Measurements from ENCODE around the gene BCORL1.

The BCORL1 gene

DNA sequence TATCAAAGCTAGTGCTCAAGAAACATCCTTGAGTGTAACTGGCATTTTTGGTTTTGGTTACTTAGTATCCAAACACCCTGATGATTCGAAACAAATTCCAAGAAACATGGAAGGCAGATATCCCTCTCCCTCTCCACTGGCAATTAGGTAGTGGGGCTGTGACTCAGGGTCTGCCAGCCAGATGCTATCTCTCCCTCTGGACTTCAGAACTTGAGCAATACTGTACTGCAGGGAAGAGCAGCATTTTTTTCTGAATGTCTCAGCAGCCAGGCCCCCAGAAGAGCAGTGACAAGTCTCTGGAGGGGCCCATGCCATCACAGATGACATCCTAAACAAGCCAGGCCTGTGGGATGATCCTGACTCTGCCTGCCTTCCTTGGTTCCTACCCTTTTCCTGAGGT, 37.3 kb upstream of the BCORL1 start:
- Histone ChIP-seq H3K27ac (ENCODE audit: low read length) (no peak overlapping the region), H3F3A (ENCODE audit: insufficient read depth, low read length) (no peaks in the 10 kb centered on the region), H3K4me1 (ENCODE audit: low read length) (no peaks in the 10 kb centered on the region), H3K36me3 (replicated peaks; ENCODE audit: insufficient read depth, low read length) (no peaks in the 10 kb centered on the region), H3K27me3 (replicated peaks; ENCODE audit: insufficient read depth, low read length) (no peaks in the 10 kb centered on the region), H3K9ac (ENCODE audit: low read length) (no peak overlapping the region), H3K79me2 (ENCODE audit: low read length) (no peaks in the 10 kb centered on the region), H2AFZ (ENCODE audit: low read length) (no peak overlapping the region), H3K4me3 (ENCODE audit: low read length) (no peak overlapping the region), H4K20me1 (ENCODE audit: insufficient read depth, low read length) (no peaks in the 10 kb centered on the region), H3K9me3 (replicated peaks; ENCODE audit: insufficient read depth, low read length) (no peaks in the 10 kb centered on the region), H3K4me2 (ENCODE audit: low read depth, low read length) (no peak overlapping the region), H3K9me2 (replicated peaks; ENCODE audit: insufficient read depth, low read length) (no peaks in the 10 kb centered on the region)
- no peak for DNase-seq
- TF ChIP-seq EZH2 (optimal IDR thresholded peaks at IDR 0.05; ENCODE audit: low read depth, low read length) (no peak), EZH2phosphoT487 (IDR thresholded peaks at IDR 0.05; ENCODE audit: low read length) (no peak)
- TF ChIP-seq, protein P1, sequence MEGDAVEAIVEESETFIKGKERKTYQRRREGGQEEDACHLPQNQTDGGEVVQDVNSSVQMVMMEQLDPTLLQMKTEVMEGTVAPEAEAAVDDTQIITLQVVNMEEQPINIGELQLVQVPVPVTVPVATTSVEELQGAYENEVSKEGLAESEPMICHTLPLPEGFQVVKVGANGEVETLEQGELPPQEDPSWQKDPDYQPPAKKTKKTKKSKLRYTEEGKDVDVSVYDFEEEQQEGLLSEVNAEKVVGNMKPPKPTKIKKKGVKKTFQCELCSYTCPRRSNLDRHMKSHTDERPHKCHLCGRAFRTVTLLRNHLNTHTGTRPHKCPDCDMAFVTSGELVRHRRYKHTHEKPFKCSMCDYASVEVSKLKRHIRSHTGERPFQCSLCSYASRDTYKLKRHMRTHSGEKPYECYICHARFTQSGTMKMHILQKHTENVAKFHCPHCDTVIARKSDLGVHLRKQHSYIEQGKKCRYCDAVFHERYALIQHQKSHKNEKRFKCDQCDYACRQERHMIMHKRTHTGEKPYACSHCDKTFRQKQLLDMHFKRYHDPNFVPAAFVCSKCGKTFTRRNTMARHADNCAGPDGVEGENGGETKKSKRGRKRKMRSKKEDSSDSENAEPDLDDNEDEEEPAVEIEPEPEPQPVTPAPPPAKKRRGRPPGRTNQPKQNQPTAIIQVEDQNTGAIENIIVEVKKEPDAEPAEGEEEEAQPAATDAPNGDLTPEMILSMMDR (IDR thresholded peaks at IDR 0.05; ENCODE audit: low read length): no peak

DNA sequence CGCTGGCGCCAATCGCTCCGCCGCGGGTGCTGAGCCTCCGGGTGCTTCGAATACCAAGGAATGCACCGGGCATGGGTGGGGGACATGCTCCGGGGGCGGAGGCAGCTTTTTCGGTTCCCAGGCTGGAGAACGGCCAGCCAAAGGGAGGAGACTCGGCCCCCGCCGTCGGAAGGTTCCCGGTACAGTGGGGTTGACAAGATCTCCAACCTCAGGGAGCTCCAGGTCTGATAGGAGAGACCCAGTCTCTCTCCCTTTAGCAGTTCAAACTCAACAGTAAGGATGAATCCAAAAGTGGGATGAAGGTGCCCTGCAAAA, 29.1 kb upstream of the BCORL1 start:
- Histone ChIP-seq H3K27ac (ENCODE audit: low read length) (no peak overlapping the region), H4K20me1 (ENCODE audit: insufficient read depth, low read length) (no peaks in the 10 kb centered on the region), H3K36me3 (replicated peaks; ENCODE audit: insufficient read depth, low read length) (no peaks in the 10 kb centered on the region), H3K4me2 (ENCODE audit: low read depth, low read length) (peak overlapping the region; percentile 65; the same call in 1 of the 2 replicates), H3K4me1 (ENCODE audit: low read length) (no peaks in the 10 kb centered on the region), H3K27me3 (replicated peaks; ENCODE audit: insufficient read depth, low read length) (no peaks in the 10 kb centered on the region), H3K9ac (ENCODE audit: low read length) (no peak overlapping the region), H3K9me2 (replicated peaks; ENCODE audit: insufficient read depth, low read length) (no peaks in the 10 kb centered on the region), H2AFZ (ENCODE audit: low read length) (no peak overlapping the region; the same call in 1 of the 2 replicates), H3K79me2 (ENCODE audit: low read length) (no peaks in the 10 kb centered on the region), H3F3A (ENCODE audit: insufficient read depth, low read length) (0 out of 2 replicates have a peak, but pooled peaks cover 7% of the 10 kb centered on the region), H3K4me3 (ENCODE audit: low read length) (peak overlapping the region; percentile 55), H3K9me3 (replicated peaks; ENCODE audit: insufficient read depth, low read length) (no peaks in the 10 kb centered on the region)
- no peak for DNase-seq
- no peak for TF ChIP-seq EZH2phosphoT487 (IDR thresholded peaks at IDR 0.05; ENCODE audit: low read length)
- TF ChIP-seq EZH2 (optimal IDR thresholded peaks at IDR 0.05; ENCODE audit: low read depth, low read length): no peak
- TF ChIP-seq, protein P1 (IDR thresholded peaks at IDR 0.05; ENCODE audit: low read length): no peak

DNA sequence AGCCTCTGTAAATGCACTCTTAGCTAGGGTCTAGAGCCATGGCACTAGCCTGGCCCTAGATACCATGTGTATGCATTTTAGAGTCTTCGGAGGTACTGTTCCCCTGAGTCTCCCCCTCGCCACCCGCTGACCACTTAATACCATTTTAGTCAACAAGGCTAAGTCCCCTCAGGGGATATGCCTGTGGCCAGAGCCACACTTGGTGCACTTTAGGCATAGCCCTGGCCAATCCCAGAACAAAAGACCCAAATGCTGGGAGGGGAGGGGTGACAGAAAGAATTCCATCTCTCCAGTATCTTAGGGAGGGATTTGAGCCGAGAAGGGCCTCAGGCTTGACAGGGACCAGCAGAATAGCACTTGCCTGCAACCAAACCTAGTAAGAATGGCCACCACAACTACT, 28.6 kb upstream of the BCORL1 start:
- TF ChIP-seq EZH2phosphoT487 (IDR thresholded peaks at IDR 0.05; ENCODE audit: low read length) (no peak), EZH2 (optimal IDR thresholded peaks at IDR 0.05; ENCODE audit: low read depth, low read length) (no peak)
- TF ChIP-seq, protein P1 (IDR thresholded peaks at IDR 0.05; ENCODE audit: low read length): no peak
- H3K4me3 ChIP-seq (ENCODE audit: low read length): no peak overlapping the region
- no peaks in the 10 kb centered on the region for H3K9me3 ChIP-seq (replicated peaks; ENCODE audit: insufficient read depth, low read length)

More for the DNA sequence above, 28.6 kb upstream of the BCORL1 start:
- Histone ChIP-seq H3F3A (ENCODE audit: insufficient read depth, low read length) (0 out of 2 replicates have a peak, but pooled peaks cover 7% of the 10 kb centered on the region), H3K4me2 (ENCODE audit: low read depth, low read length) (no peak overlapping the region), H3K27me3 (replicated peaks; ENCODE audit: insufficient read depth, low read length) (no peaks in the 10 kb centered on the region), H4K20me1 (ENCODE audit: insufficient read depth, low read length) (no peaks in the 10 kb centered on the region), H3K79me2 (ENCODE audit: low read length) (no peaks in the 10 kb centered on the region), H3K9me2 (replicated peaks; ENCODE audit: insufficient read depth, low read length) (no peaks in the 10 kb centered on the region), H2AFZ (ENCODE audit: low read length) (no peak overlapping the region), H3K9ac (ENCODE audit: low read length) (no peak overlapping the region), H3K27ac (ENCODE audit: low read length) (no peak overlapping the region), H3K4me1 (ENCODE audit: low read length) (no peaks in the 10 kb centered on the region), H3K36me3 (replicated peaks; ENCODE audit: insufficient read depth, low read length) (no peaks in the 10 kb centered on the region)
- no peak for DNase-seq

All from MM.1S (cell line).